ENCODE measurements around the gene SYT1.
A peak's percentile ranks its signal among the peaks of the same experiment; 100 is the strongest.

The SYT1 gene

DNA sequence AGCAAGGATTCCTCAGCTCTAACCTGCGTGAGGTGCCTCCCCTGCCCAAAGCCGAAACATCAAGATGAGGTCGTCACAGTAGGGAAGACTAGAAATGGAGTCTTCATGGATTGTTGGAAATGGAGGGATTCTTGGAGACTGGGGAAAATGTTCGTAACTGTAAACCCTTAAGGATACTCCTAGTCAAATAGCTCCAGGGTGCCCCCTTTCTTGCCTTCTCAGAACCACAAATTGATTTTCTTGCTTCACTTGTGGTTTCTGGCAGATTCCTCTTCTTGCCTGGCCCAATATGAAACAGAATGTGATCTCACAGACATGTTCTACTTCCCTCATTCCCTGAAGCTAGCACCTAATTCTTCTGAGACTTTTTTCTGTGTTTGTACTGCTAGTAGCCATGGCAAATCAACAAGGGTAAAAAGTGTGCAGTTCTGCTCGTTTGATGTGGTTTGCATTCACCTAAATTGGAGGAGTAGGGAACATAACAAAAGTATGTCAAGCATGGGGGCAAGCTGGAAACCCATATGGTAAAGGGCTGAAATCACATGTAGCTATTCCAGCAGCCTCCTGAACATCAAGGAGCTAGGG is 494.2 kb downstream of the SYT1 start:
- no peak for DNase-seq

DNA sequence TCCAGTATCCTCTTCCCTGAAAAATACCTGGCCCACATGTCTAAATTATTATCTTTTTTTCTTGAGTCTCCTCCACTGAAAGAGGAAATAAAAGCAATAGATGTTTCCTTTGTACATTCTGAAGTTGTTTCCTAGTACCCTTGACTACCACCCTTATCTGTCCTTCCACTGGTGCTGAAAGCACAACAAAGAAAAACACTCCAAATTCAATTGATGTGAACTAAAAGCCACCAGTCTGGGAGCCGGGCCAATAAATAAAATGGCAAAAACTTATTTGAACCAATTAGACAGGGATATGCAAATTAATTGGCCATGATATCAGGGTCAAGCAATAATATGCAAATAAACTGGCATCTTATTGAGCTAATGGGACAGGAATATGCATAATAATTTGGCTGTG is 495.7 kb downstream of the SYT1 start:
- no peak for DNase-seq

GRCh38 chr12:79360936-79361335 is 496.4 kb downstream of the SYT1 start:
- DNase-seq = peak in 1 of 14 donors; percentile 50

DNA sequence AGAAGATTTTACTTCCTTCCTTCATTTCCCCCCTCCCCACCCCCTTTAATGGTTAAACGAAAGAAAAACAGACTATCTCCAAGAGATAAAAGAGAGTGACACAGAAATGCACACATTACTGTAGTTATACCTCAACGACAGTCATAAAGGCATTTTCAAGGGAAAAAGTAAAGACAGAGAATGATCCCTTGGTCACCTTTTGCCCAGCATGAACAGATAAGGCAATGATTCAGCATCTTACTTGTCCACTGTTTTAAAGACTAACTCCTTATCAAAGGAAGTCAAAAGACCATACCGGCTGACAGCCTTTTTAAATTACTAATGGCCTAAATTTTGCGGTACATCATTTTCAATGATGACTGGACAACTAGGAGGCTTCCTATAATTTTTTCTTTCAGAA is 499.6 kb downstream of the SYT1 start:
- no peak for DNase-seq

DNA sequence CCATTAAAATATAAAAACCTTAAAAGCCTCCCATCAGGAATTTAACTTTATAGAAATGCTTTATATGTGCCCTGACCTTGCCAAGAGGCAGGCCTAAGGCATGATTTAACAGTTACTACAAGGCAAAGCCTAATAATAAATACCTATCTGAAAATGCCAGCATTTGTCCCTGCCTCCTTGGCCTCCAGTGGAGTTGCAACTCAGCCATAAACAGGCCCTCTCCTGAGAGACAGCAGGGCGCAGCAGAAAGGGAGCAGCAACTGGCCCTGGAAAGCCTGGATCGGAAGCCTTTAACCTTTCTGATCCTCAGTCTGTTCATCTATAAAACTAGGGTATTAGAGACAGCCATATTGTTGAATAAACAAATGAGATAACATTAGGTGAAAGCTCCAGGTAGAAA is 501.8 kb downstream of the SYT1 start:
- DNase-seq = peak in 1 of 14 donors; percentile 77

DNA sequence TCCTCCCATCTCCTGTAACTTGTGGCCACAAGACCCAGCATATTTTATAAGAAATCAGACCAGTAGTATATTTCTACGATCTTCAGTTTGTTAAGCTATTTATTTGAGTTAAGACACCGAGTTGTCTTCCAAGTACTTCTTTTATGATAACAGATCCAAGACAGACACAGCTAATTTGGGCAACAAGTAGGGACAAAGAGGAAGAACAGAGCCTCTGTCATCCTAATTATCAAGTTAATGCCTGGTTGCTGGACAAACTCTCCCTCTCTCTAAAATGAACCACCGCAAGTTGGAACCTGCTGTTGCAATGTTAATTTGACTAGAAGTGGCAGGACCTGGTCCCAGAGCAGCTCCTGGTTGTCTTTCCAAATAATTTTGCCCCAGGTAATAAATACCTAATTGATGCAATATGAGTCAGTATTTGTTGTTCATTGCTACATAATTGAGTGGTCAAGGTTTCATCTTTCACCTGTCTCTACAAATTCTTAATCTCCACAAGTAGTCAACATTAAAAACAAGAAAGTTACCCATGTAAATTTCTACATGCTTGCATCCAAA is 502.5 kb downstream of the SYT1 start:
- no peak for DNase-seq

DNA sequence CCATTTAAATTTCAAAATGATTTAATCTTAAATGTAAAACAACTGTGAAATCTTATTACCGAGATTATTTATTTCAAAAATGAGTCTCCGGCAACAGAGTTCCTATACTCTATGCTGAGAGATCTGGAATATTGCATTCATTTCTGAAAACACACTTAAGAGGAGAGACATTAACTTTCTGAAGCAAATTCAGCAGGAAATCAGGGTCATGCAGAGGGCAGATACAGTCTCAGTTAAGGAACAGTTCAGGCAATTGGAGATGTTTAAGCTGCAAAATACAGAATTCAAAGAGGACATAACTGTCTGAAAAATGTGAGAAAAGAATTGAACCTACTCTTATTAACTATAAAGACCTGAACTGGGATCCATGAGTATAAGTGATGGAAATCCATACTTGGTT is 505.4 kb downstream of the SYT1 start:
- DNase-seq = no peak

- peak in 1 of 14 donors; percentile 30 for DNase-seq
Observed at GRCh38 chr12:79371226-79371625, 506.7 kb downstream of the SYT1 start.

- peak in 3 of 14 donors; percentile 0 to 14 (median 3) for DNase-seq
Observed at GRCh38 chr12:79373896-79374499, 509.4 kb downstream of the SYT1 start.

DNA sequence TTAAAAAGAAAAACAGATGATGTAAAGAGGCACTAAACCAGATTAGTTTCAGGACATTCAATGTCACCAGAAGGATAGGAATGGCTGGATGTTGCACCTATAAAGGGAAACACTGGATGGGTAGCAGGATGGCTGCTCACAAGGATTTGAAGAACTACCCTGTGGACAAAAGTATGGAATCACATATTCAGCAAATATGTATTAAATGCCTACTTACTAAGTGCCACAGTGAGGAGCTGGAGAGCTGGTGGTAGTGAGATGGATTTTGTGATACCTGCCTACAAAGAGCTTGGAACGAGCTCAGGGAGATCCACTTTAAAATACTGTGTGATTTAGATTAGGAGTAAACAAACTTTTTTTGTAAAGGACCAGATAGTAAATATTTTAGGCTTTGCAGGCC is 510.0 kb downstream of the SYT1 start:
- DNase-seq = no peak

- no peak for DNase-seq
Observed at GRCh38 chr12:79375050-79375449, 510.5 kb downstream of the SYT1 start.

DNA sequence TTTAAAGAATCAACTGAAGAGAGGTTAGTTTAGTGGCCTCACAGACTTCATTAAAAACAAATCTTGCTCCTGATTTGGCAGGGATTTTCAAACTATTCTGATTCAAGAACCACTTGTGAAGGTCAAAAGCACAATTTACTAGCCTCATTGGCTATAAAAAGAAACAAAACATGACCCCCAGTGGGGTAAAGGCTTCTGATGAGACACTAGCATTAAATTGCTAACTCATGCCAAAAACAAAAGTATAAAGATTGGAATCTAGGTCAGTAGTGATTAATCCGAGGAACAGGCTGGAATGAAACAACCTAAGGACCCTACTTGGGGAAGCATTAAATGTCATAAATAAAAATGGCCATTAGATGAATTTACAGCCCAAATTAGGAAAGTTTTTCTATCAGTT is 513.9 kb downstream of the SYT1 start:
- no peak for DNase-seq

- no peak for DNase-seq
Observed at GRCh38 chr12:79380402-79380801, 515.8 kb downstream of the SYT1 start.

DNA sequence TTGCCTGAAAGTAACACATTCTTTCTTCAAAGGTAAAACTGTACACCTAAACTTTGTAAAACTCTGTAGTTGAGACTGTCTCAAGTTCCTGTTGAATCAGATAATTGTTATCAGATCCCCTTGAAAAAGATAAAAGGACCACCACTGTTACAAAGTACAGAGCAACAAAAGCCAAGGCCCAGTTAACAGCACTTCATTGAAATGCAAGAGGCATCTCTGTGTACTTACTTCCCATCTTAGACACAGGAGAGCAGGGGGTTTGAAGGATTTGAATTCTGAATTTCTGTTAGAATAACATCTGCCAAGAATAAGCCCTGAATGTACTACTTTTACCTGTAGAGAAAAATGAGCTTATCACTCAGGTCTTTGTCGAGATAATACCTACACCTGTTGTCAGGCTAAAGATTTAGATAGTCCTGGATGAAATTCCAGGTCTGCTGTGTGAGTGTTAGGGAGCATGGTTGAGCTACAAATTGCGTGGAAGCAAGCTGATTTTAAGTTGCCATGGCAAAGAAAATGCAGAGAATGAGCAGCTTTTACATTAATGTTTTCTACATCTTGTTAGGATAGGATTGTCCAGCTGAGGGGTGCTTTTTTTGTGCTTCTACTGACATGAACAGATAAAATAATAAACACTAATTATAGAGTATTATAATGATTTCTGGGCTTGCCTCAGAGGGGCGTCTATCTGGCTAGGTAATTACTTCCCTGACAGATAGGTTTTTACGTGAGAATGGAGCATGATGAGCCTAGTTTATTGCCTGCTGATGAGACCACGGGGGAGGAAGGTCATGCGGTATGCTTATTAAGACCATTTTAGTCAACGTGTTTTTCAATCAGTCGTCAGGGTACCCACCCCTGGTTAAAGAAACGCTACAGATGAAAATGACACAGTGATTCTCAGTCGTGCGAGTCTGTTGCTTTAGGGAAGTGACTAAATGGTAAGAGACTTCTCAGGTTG is 517.0 kb downstream of the SYT1 start:
- peak in 1 of 14 donors; percentile 22 for DNase-seq

DNA sequence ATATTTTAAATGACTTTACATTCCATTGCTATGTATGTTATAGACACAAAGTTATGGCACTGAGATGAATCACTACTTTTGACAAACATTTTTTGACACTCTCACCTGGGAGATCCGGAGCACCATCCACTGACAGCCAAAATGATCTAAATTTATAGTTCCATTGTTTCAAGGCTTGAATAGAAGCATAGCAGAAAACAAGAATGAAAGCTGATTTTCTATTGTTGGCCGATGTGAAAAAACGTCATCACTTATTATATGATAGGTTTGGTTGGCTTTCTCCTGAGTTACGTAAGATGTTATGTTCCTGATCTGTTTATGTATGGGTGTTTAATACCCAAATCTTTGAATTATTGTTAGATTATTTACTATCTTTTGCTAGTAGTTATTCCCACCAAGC is 520.0 kb downstream of the SYT1 start:
- no peak for DNase-seq

GRCh38 chr12:79388011-79388410 is 523.4 kb downstream of the SYT1 start:
- no peak for DNase-seq

- no peak for DNase-seq
Observed at GRCh38 chr12:79393842-79394241, 529.3 kb downstream of the SYT1 start.

DNA sequence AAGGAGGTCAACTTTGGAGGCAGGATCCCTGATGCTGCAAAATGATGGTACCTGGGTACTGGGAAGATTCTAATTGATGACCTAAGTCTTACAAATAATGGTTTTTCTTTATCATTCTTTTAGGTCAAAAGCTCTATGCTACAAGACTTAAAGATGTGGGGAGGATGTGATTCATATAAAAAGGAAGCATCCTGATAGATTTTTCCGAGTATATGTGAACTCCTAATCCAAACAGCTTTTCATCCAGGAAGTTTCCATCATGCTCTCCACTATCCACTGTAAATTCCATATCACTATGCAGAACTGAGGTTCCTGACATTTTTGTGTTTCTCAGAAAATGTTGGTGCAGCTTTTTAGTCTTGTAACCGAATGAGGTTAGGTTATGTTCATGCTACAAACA is 533.0 kb downstream of the SYT1 start:
- no peak for DNase-seq

DNA sequence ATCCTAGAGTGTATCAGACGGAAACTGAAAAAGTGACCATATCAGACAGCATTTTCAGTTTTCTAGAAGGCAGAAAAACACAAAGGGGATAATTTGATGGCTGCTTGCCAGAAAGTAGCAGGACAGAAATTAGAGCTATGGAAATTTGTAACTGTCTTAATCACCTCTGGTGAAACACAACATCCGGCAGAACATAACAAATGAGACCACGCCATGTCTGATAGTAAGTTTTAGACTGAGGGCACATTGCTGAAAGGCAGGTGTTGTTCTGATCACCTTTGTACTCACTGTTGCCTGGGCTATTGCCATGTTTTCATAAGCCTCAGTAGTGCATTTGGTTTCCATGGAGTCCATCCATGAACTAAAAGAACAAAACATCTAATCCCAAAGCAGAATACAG is 535.9 kb downstream of the SYT1 start:
- no peak for DNase-seq

GRCh38 chr12:79402606-79403005 is 538.0 kb downstream of the SYT1 start:
- DNase-seq = no peak

DNA sequence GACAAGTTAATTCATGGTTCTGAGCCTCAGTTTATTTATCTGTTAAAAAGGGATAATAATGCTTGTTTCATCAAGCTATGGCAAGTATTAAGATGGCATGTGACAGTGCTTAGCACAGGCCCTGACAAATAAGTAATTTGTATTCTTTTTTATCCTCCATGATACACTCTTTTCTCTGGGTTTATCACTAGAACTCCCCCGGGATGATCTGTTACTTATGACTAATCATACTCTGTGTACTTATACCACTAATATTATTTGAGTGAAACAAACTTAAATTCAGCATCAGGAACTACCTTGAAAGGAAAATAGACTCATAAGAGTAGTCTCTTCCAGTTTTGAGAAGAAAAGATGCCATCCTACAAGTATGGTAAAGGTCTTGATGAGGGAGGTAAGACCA is 542.4 kb downstream of the SYT1 start:
- DNase-seq = no peak

DNA sequence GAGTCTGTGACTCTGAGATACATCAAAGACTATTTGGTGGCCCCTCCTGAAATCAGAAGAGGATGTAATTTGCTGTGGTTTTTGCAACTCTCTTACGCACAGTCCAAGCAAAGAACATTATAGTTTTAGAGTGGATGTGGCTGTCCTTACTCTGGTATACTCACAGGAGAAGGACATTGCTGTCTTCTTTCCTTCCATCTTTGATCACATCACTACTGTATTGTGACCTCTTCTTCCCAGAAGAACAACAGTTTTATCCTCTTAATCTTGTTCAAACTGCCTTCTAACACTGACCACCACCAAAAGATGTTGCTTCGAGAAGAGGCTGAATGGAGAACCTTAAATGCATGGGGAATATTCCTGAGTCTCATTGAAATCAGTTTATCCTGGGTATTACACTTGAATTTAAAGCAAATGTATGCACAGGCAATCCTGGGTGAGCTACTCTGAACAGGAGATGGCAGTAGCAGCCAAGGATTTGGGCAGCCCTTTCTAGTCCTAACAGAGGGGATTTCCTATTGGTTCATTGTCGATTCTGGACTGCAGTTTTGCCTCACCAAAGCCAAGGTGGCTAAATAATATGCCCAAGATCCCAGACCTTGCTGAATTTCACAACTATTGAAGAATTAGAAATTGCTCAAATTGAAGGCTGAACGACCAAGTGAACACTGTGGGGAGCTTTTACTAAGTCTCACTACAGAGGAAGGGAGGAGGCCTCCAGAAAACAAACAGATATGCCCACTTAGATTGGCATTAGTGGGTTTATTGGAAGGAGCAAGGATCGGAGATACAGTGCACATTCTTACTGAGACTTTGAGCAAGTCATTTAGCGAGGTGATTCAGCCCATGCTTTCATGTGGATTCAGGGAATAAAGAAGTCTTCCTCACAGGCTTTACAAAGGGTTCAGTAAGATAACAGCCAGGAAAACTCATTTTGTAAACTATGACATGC is 543.4 kb downstream of the SYT1 start:
- DNase-seq = peak in 1 of 14 donors; percentile 1

All from C1 segment of cervical spinal cord (tissue), 14 donors.